HepG2 (cell line): ENCODE measurements around the gene ART3. TPM values are rescaled to one million over a fixed set of nuclear protein-coding genes. Genes with fewer than 3 reads are reported as not detected.

Source experiments
- ATAC-seq: fragments of 200-7000 bp; cut with Tn5 transposase; 3 replicates; pipeline ENCODE4 v1.9.1; 2020; ENCODE audit warnings: mild to moderate bottlenecking, moderate library complexity
- BruUV-seq: library from RNA; stranded (reverse); fragments of 400-500 nt; replicated peaks from 2 replicates; lab custom pipeline; 2021; lab: Mats Ljungman, UMichigan
- CTCF ChIA-PET: fragments of 300-600 bp; formaldehyde crosslinking; extraction: SDS; loops from one replicate; lab custom pipeline; 2021; ENCODE audit warnings: low total read pairs, inconsistent platforms, low intra/inter-chr PET ratio; lab: Yijun Ruan, JAX
- POLR2A ChIA-PET: fragments of 350-600 bp; sonication (Branson Sonifier 250); formaldehyde crosslinking; loops from one replicate; lab custom pipeline; 2020; ENCODE audit warnings: antibody characterized with exemption, inconsistent platforms; lab: Yijun Ruan, JAX
- DNase-seq: peaks from one replicate; pipeline ENCODE4 v3.0.0-alpha.2; 2015; ENCODE audit warnings: low spot score
- FAIRE-seq: peaks from 3 replicates; lab custom pipeline; 2011; peaks lifted over from hg19 to GRCh38; lab: Jason Lieb, UNC
- H2AFZ ChIP-seq: one replicate; pipeline ENCODE4 v1.6.1; 2011; ENCODE audit warnings: low read length, inconsistent platforms
- H3K27ac ChIP-seq: fragments of 300-600 bp; 3 replicates; pipeline ENCODE4 v1.8.0; 2011; ENCODE audit warnings: mixed run types, mild to moderate bottlenecking, mixed read lengths, low read length, inconsistent platforms; ENCODE audit not compliant: insufficient read depth; ENCODE audit errors: extremely low read length
- H3K27me3 ChIP-seq, 2 experiments: fragments of 200-600 bp in 1 of 2; 2 replicates in 1 of 2; 3 replicates in 1 of 2; pipeline versions ENCODE4 v1.6.0 to v1.8.0; 2011; ENCODE audit warnings: low read length in 2 of 2, mild to moderate bottlenecking in 2 of 2, moderate library complexity in 2 of 2, inconsistent platforms in 1 of 2; ENCODE audit not compliant: insufficient read depth in 2 of 2, control insufficient read depth in 1 of 2
- H3K36me3 ChIP-seq, 2 experiments: fragments of 200-600 bp in 1 of 2; replicated peaks in 1 of 2; 2 replicates in 1 of 2; 3 replicates in 1 of 2; pipeline versions ENCODE4 v1.5.1 to v1.8.0; 2011; ENCODE audit warnings: low read length in 2 of 2, inconsistent platforms in 1 of 2; ENCODE audit not compliant: insufficient read depth in 2 of 2, control insufficient read depth in 1 of 2
- H3K4me1 ChIP-seq: 2 replicates; pipeline ENCODE4 v1.5.1; 2012; ENCODE audit warnings: low read length, inconsistent platforms; ENCODE audit not compliant: insufficient read depth
- H3K4me2 ChIP-seq: 2 replicates; pipeline ENCODE4 v1.6.0; 2011; ENCODE audit warnings: low read depth, low read length, inconsistent platforms
- H3K4me3 ChIP-seq, 3 experiments: fragments of 200-600 bp in 1 of 3; sonication (generic), shearing (Covaris generic) in 1 of 3; replicated peaks in 1 of 3; 2 replicates each; pipeline ENCODE4 v1.5.1; 2011 to 2016; ENCODE audit warnings: low read length in 3 of 3, inconsistent platforms in 2 of 3, low read depth in 2 of 3, mild to moderate bottlenecking in 2 of 3, control low read depth in 1 of 3, mixed read lengths in 1 of 3; ENCODE audit not compliant: insufficient read depth in 1 of 3
- H3K79me2 ChIP-seq: one replicate; pipeline ENCODE4 v1.6.1; 2011; ENCODE audit warnings: low read length, inconsistent platforms; ENCODE audit not compliant: insufficient read depth
- H3K9ac ChIP-seq: 2 replicates; pipeline ENCODE4 v1.6.0; 2011; ENCODE audit warnings: mild to moderate bottlenecking, low read depth, low read length, inconsistent platforms; ENCODE audit not compliant: insufficient read depth
- H3K9me3 ChIP-seq: 2 replicates; pipeline ENCODE4 v1.5.1; 2012; ENCODE audit warnings: mild to moderate bottlenecking, low read length
- H4K20me1 ChIP-seq: 2 replicates; pipeline ENCODE4 v1.6.0; 2011; ENCODE audit warnings: inconsistent platforms, mild to moderate bottlenecking, low read length, moderate library complexity; ENCODE audit not compliant: insufficient read depth
- MXD3 ChIP-seq: IDR thresholded peaks from 2 replicates; pipeline ENCODE4 v1.6.1; 2016; ENCODE audit warnings: mild to moderate bottlenecking, missing biosample characterization, missing genetic modification reagents
- SNAI1 ChIP-seq: sonication (generic); formaldehyde crosslinking; IDR thresholded peaks from 2 replicates; pipeline ENCODE4 v1.5.0; 2020; ENCODE audit warnings: mild to moderate bottlenecking, missing genetic modification reagents, borderline replicate concordance
- ZMAT5 ChIP-seq: sonication (generic); formaldehyde crosslinking; IDR thresholded peaks from 2 replicates; pipeline ENCODE4 v1.5.0; 2020; ENCODE audit warnings: mild to moderate bottlenecking, low read depth, missing genetic modification reagents, borderline replicate concordance
- ZNF530 ChIP-seq: sonication (generic); formaldehyde crosslinking; IDR thresholded peaks from 2 replicates; pipeline ENCODE4 v1.5.0; 2020; ENCODE audit warnings: low read depth, mild to moderate bottlenecking, missing genetic modification reagents
- ZNF615 ChIP-seq: sonication (generic); formaldehyde crosslinking; IDR thresholded peaks from 2 replicates; pipeline ENCODE4 v1.5.0; 2020; ENCODE audit warnings: mild to moderate bottlenecking, missing genetic modification reagents, borderline replicate concordance
- WGBS: methylation state at CpG from one replicate; pipeline ENCODE4 v1.1.6; 2017; ENCODE audit warnings: low lambda C conversion rate; 5-methylcytosine and 5-hydroxymethylcytosine counted together
- in situ Hi-C: cut with HindIII; loops from 2 replicates; pipeline ENCODE4 v1.10.0; 2017; ENCODE audit warnings: low pct_unique_long_range_greater_than_20kb; ENCODE audit not compliant: extremely low pct_ligation_motif_present
- intact Hi-C: fragments of 100-400 bp; cut with micrococcal nuclease; formaldehyde crosslinking; loops from one replicate; pipeline ENCODE4 v1.10.0; 2022; ENCODE audit not compliant: unreplicated experiment
- polyA plus RNA-seq, 8 experiments: library from polyadenylated mRNA; depleted of rRNA in 3 of 8; stranded (reverse) in 7 of 8; unstranded in 1 of 8; fragments of >200 nt; fragmentation: Illumina TruSeq in 4 of 8; extraction: Trizol in 4 of 8; gene quantifications; 2 replicates each; pipeline versions ENCODE4 v1.2.1 to v1.2.3, GENCODE V29; 2011 to 2016; ENCODE audit warnings: low read depth in 4 of 8, missing spikeins in 1 of 8, mixed read lengths in 1 of 8; ENCODE audit not compliant: insufficient read depth in 1 of 8
- total RNA-seq, 5 experiments: library from RNA; depleted of rRNA; stranded (reverse); fragments of >200 nt; fragmentation: Illumina TruSeq; extraction: Trizol; gene quantifications; 2 replicates each; pipeline ENCODE4 v1.2.3, GENCODE V29; 2016; ENCODE audit warnings: low read depth in 1 of 5

The ART3 gene
- total and polyA plus RNA-seq, 2 of the 13 experiments (the other 11 are each of a cell fraction or from before 2014, with no cell fraction given), result not detected

- TF ChIP-seq SNAI1 (CRISPR knock-in tag), result no peak
- TF ChIP-seq, all 625 proteins: peak for 0
Measured at GRCh38 chr4:76072760-76073159, 1.7 kb upstream of the ART3 start (continued).

- no peak for FAIRE-seq
- CTCF ChIA-PET, result no interaction called here
- TF ChIP-seq ZMAT5 (CRISPR knock-in tag), result no peak
- TF ChIP-seq ZNF530 (CRISPR knock-in tag), result no peak
- no peak for TF ChIP-seq MXD3 (CRISPR knock-in tag)
- TF ChIP-seq ZNF615, result no peak
Measured at GRCh38 chr4:76074993-76075600, 588 bp downstream of the ART3 start.

More at GRCh38 chr4:76074993-76075600, 588 bp downstream of the ART3 start:
- Histone ChIP-seq H3K4me3 (no peak overlapping the region), H3K9ac (no peak overlapping the region), H3K9me3 (no peaks in the 10 kb centered on the region), H3K4me2 (no peak overlapping the region), H3K27ac (no peak overlapping the region), H3K27me3 (0 out of 5 replicates have a peak, but pooled peaks cover 0 to 6% of the 10 kb centered on the region in 2 experiments), H3K79me2 (no peaks in the 10 kb centered on the region), H2AFZ (no peak overlapping the region), H4K20me1 (no peaks in the 10 kb centered on the region), H3K4me1 (no peaks in the 10 kb centered on the region), H3K36me3 (no peaks in the 10 kb centered on the region)
- POLR2A ChIA-PET, result interaction anchor here (0.9 kb wide), 1 partner anchor 84 kb away, joined by 3 read pairs; the partner anchor contains the start of gene SDAD1
- BruUV-seq, result no TSS peak
- intact Hi-C loops (no loop called here), in situ Hi-C loops (no loop called here)
- no peak for DNase-seq
- WGBS, result 26% methylated on average over 4 of the region's 4 CpGs
- no peak for ATAC-seq
